Mononuclear cell (primary cell): ENCODE data around the gene VWA8. TPM values are rescaled to one million over a fixed set of nuclear protein-coding genes. Genes with fewer than 3 reads are reported as not detected.
"Not testable (repeated sequence)": the region's sequence is repeated elsewhere in the genome, so short reads cannot be mapped to it uniquely, and the experiment has no call there.

Experiments
- H3K27me3 ChIP-seq: 2 replicates; pipeline ENCODE4 v1.6.0; 2011; ENCODE audit warnings: low read length, control low read depth; ENCODE audit not compliant: insufficient read depth
- H3K4me1 ChIP-seq: 2 replicates; pipeline ENCODE4 v1.5.1; 2011; ENCODE audit warnings: mild to moderate bottlenecking, low read length, control low read depth; ENCODE audit not compliant: insufficient read depth
- H3K4me3 ChIP-seq: 2 replicates; pipeline ENCODE4 v1.5.1; 2011; ENCODE audit warnings: mild to moderate bottlenecking, low read length, moderate library complexity
- H3K9me3 ChIP-seq: 2 replicates; pipeline ENCODE4 v1.5.1; 2011; ENCODE audit warnings: low read depth, mild to moderate bottlenecking, control low read depth, low read length
- total RNA-seq: library from RNA; depleted of rRNA; stranded (reverse); fragments of >200 nt; gene quantifications from one replicate; pipeline ENCODE4 v1.2.3, GENCODE V29; 2012

The VWA8 gene
- total RNA-seq, 1 donor = 18.6 TPM

DNA sequence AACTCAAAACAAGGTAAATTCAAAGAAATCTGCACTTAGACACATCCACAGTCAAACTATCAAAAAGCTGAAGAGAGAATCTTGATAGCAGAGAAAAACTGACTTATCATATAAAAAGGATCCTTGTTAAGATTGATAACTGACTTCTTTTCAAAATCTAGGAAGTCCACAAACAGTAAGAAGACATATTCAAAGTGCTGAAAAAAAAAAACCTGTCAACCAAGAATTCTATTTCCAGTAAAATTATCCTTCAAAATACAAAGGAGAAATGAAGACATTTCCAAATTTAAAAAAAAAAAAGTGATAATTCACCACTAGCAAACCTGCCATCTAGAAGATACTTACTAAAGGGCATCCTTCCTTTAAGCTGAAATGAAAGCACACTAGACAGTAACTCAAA is 15.0 kb downstream of the VWA8 start:
- Histone ChIP-seq H3K4me3 (no peak overlapping the region), H3K9me3 (peaks cover 12% of the 10 kb centered on the region), H3K4me1 (no peaks in the 10 kb centered on the region), H3K27me3 (no peaks in the 10 kb centered on the region)

DNA sequence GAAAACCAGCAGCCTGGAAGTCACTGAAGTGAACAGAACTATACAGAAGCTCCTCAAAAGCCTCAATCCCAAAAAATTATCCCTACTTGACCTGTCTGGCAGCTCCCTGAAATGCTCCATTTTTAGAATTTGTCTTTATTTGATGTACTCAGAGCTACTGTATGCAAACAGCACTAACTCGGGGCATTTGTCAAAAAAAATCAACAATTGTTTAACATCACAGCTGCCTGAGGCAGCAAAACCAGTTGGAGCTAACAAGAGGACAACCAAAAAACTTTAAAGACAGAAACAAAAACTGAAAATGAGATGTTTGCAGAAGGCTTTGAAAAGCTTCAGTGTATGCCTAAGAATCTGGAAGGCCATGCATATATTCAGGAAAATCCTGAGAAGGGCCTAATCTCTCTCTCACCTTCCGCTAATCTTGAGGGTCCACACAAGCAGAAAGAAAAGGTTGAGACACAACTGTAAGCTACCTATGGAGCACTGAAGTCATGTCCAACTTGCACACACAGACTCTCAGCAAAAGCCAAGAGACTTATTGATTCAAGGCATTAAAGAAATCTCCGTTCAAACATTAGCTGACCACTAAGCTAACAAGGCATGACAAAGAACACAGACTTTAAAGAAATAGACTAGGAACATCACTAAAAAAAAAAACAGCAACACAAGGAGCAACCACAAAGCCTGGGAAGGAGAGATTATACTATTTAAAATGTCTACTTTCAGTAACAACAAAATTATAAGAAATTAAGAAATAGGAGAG is 16.1 kb downstream of the VWA8 start:
- H3K27me3 ChIP-seq = no peaks in the 10 kb centered on the region
- no peak overlapping the region for H3K4me3 ChIP-seq
- H3K4me1 ChIP-seq = no peaks in the 10 kb centered on the region
- peaks cover 12% of the 10 kb centered on the region for H3K9me3 ChIP-seq

DNA sequence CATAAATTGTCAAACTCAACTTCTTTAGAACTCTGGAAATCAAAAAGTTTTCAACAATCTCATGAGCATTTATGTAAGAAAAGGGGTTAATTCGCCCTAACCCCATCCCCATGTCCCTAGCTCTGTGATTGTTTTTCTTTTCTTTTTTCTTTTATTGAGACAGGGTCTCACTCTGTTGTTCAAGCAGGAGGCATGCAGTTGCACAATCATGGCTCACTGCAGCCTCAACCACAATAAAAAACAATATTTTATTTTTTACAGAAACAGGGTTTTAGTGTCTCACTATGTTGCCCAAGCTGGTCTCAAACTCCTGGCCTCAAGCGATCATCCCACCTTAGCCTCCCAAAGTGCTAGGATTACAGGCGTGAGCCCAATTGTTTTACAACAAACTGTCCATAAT is 16.7 kb downstream of the VWA8 start:
- Histone ChIP-seq H3K27me3 (no peaks in the 10 kb centered on the region), H3K4me3 (no peak overlapping the region), H3K4me1 (no peaks in the 10 kb centered on the region), H3K9me3 (peaks cover 12% of the 10 kb centered on the region)

DNA sequence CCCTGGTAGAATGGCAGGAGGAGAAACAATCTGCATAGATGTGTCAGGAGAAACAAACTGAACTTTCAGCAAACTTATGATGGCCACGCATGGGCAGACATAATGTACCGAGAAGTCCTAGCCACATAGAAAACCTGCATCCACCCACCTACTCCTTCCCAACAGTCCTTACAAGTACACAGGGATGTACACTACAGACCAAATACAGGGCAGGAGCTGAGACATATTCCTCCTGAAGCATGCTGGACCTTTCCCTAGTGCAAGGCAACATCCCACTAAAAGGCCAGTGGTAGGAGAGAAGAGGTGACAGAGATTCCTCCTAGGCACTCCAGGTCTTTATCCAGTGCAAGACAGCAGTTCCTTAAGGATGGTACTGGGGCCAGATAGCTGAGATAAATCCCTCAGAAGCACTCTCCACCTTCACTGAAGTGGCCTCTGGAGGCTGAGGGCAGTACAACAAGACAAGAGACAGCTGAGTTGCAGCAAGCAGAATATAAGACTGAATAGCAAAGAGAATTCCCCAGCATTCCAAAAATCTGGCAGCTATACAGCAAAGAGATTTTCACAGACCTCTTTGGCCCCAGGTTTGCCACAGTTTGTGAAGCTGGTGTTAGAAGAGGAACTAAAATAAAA is 18.3 kb downstream of the VWA8 start:
- H3K4me1 ChIP-seq = no peaks in the 10 kb centered on the region
- H3K4me3 ChIP-seq = no peak overlapping the region
- peaks cover 12% of the 10 kb centered on the region for H3K9me3 ChIP-seq
- H3K27me3 ChIP-seq = no peaks in the 10 kb centered on the region

DNA sequence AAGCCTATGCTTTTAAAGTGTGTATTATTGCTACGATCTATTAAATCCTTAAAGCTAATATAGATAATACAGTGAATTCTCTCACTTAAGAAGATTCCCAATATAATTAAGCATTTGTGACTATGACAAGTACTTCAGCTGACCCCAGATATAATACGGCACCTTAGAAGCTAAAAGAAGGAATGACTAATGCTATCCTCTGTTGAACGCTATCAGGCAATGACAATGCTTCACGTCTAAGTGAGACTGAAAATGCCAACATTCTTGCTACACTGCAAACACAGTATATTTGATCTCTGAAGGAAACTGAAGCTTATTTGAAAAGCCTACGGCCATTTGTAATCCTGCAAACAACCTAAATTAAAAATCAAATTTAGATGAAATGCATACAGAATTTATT is 19.7 kb downstream of the VWA8 start:
- Histone ChIP-seq H3K4me1 (no peaks in the 10 kb centered on the region), H3K9me3 (peaks cover 12% of the 10 kb centered on the region), H3K4me3 (no peak overlapping the region), H3K27me3 (no peaks in the 10 kb centered on the region)

DNA sequence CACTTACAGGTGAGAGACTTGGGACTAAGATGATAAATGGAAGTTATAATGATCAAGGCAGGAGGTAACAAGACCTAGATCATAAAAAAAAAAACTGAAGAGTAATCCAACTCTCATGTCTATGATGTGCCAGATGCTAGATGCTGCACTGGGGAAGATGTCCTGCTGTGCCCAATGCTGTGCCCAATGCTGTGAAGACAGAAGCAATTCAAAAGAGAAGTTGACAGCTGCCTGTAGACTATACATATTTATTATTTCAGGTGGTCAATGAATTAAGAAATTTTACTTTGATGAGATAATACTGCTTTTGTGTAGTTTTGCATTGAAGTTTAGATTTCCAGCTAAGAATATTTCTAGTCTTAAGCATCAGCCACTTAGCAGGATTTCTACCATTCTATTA is 21.5 kb downstream of the VWA8 start:
- no peak overlapping the region for H3K4me3 ChIP-seq
- no peaks in the 10 kb centered on the region for H3K4me1 ChIP-seq
- H3K27me3 ChIP-seq = no peaks in the 10 kb centered on the region
- H3K9me3 ChIP-seq = no peaks in the 10 kb centered on the region

DNA sequence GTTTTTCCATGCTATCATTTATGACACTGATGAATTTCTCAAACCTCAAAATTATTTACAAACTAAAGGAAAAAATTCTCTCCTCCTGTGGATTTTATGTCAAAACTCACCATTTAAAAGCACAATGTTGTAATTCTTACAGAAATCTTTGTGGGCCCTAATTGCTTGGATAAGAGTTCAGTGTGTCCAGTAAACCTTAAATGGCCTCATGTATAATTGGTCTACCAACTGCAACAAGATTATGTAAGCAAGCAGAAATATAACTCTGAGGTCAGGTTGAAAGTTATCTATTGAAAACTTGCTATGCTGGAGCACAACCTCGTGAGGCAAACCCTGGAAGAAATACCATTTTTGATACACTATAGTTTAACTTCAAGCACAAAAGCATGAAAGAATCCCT is 22.0 kb downstream of the VWA8 start:
- Histone ChIP-seq H3K27me3 (no peaks in the 10 kb centered on the region), H3K9me3 (no peaks in the 10 kb centered on the region), H3K4me1 (no peaks in the 10 kb centered on the region), H3K4me3 (no peak overlapping the region)

DNA sequence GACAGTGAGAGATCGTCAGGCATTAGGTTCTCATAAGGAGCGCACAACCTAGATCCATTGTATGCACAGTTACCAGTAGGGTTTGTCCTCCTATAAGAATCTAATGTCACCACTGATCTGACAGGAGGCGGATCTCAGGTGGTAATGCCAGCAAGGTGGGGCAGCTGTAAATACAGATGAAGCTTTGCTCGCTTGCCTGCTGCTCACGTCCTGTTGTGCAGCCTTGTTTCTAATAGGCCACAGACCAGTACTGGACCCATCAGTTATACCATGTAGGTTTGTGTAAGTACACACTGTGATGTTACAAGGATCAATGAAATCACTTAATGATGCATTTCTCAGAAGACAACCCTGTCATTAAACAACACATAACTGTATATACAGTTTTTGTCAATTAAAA is 23.5 kb downstream of the VWA8 start:
- Histone ChIP-seq H3K9me3 (no peaks in the 10 kb centered on the region), H3K4me1 (no peaks in the 10 kb centered on the region), H3K4me3 (no peak overlapping the region), H3K27me3 (no peaks in the 10 kb centered on the region)

DNA sequence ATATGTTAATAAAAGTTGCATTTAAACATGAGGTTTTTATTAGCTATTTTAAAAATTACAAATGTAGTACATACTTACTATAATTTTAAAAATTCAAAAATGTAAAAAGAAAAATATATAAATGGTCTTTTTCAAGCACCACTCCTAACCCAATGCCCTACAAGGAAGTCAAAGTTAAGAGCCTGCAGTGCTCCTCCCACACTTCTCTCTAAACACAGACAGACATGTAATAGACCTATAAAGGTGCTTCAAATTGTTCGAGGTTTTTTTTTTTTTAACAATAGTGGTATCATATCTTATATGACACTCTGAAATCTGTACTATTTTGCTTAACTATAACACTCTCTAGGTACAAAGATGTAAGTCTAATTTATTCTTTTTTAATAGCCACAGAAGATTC is 25.4 kb downstream of the VWA8 start:
- H3K9me3 ChIP-seq = no peaks in the 10 kb centered on the region
- no peak overlapping the region for H3K4me3 ChIP-seq
- H3K4me1 ChIP-seq = no peaks in the 10 kb centered on the region
- H3K27me3 ChIP-seq = no peaks in the 10 kb centered on the region

DNA sequence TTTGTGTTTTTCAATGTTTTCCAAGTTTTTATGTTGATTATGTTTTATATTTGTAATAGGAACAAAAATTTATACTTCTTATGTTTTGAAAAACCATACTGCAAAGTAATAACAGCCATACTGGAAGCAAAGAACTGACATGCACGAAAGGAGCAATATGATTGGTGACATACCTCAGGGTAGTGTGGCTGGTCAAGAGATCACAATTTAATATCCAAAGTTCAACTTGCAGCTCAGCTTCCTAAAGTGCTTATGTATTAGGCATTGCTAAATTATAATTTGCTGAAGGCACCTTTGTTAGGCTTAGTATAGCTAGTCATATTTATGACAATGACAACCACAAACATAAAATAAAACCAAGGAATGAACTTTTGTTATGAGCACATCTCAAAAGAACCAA is 25.9 kb downstream of the VWA8 start:
- H3K4me3 ChIP-seq = no peak overlapping the region
- H3K4me1 ChIP-seq = no peaks in the 10 kb centered on the region
- H3K9me3 ChIP-seq = no peaks in the 10 kb centered on the region
- H3K27me3 ChIP-seq = no peaks in the 10 kb centered on the region

DNA sequence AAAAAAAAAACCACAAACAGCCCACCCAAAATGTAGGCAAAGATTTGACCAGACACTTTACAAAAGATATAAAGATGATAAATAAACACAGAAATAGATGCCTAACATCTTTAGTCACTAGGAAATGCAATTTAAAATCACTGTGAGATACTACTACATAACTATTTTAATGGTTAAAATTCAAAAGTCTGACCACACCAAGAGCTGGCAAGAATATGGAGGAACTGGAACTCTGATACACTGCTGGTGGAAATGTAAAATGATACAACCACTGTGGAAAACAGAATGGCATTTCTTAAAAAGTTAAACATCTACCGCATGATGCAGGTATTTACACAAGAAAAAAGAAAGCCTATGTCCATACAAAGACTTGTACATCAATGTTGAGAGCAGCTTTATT is 26.8 kb downstream of the VWA8 start:
- H3K4me1 ChIP-seq = no peaks in the 10 kb centered on the region
- H3K27me3 ChIP-seq = no peaks in the 10 kb centered on the region
- no peak overlapping the region for H3K4me3 ChIP-seq
- H3K9me3 ChIP-seq = no peaks in the 10 kb centered on the region

DNA sequence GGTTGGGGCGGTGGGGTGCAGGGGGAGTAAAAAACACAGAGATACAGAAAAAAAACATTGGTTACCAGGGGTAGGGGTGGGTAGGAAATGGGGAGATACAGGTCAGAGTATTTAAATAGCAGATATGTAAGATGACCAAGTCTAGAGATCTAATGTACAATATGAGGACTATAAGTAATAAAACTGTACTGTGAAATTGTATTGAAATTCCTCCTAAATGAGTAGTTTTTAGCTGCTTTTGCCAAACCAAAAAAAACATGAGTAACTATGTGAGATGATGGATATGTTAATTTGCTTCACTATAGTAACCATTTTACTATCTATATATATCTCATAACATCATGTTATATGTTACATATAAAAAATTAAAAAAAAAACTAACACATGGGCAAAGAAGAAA is 29.6 kb downstream of the VWA8 start:
- Histone ChIP-seq H3K4me3 (no peak overlapping the region), H3K27me3 (no peaks in the 10 kb centered on the region), H3K4me1 (no peaks in the 10 kb centered on the region), H3K9me3 (no peaks in the 10 kb centered on the region)

DNA sequence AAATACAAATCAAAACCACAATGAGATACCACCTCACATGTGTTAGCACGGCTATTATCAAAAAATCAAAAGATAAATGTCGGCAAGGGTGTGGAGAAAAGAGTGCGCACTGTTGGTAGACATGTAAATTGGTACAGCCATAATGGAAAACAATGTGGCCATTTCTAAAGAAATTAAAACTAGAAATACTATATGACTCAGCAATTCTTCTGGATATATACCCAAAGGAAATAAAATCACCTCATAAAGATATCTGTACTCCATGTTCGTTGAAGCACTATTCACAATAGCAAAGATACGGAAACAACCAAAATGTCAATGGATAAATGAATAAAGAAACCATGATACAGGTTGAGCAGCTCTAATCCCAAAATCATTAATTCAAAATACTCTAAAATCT is 30.8 kb downstream of the VWA8 start:
- Histone ChIP-seq H3K4me1 (no peaks in the 10 kb centered on the region), H3K4me3 (no peak overlapping the region)

DNA sequence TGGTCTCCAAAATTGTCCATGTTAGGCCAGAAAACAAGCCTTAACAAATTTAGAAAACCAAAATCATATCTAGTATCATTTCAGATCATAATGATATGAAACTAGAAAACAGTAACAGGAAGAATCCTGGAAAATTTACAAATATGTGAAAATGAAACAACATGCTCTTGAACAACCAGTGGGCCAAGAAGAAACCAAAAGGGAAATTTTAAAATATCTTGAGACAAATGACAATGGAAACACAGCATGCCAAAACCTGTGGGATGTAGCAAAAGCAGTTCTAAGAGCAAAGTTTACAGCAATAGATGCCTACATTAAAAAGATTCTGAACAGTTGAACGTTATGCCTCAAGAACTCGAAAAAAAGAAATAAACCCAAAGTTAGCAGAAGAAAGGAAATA is 32.6 kb downstream of the VWA8 start:
- no peak overlapping the region for H3K4me3 ChIP-seq
- H3K9me3 ChIP-seq = no peaks in the 10 kb centered on the region
- no peaks in the 10 kb centered on the region for H3K27me3 ChIP-seq
- no peaks in the 10 kb centered on the region for H3K4me1 ChIP-seq

More for the DNA sequence above, 30.8 kb downstream of the VWA8 start:
- H3K9me3 ChIP-seq = no peaks in the 10 kb centered on the region
- no peaks in the 10 kb centered on the region for H3K27me3 ChIP-seq

DNA sequence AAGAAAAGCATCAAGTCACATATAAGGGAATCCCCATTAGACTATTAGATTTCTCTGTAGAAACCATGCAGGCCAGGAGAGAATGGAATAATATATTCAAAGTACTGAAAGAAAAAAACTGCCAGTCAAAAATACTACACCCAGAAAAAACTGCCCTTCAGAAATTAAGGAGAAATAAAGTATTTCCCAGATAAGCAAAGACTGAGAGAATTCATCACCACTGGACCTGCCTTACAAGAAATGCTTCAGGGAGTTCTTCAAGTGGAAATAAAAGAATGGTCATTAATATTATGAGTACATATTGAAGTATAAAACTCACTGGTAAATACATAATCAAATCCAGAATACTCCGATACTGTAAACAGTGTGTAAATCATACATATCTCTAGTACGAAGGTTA is 35.9 kb downstream of the VWA8 start:
- Histone ChIP-seq H3K4me1 (no peaks in the 10 kb centered on the region), H3K27me3 (no peaks in the 10 kb centered on the region), H3K9me3 (no peaks in the 10 kb centered on the region), H3K4me3 (no peak overlapping the region)

DNA sequence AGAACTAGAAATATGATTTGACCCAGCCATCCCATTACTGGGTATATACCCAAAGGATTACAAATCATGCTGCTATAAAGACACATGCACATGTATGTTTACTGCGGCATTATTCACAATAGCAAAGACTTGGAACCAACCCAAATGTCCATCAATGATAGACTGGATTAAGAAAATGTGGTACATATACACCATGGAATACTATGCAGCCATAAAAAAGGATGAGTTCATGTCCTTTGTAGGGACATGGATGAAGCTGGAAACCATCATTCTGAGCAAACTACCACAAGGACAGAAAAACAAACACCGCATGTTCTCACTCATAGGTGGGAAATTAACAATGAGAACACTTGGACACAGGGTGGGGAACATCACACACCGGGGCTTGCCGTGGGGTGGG is 38.0 kb downstream of the VWA8 start:
- not testable (repeated sequence) for H3K9me3 ChIP-seq, H3K4me3 ChIP-seq, H3K4me1 ChIP-seq

More for the DNA sequence above, 38.0 kb downstream of the VWA8 start:
- not testable (repeated sequence) for H3K27me3 ChIP-seq
